MV-4-11 (cell line): ENCODE results near the gene TMEM119.
A peak's percentile ranks its signal among the peaks of the same experiment; 100 is the strongest.

ENCODE experiments used
- DNase-seq: peaks from one replicate; lab custom pipeline; 2025; lab: John Stamatoyannopoulos, UW

The TMEM119 gene

DNA sequence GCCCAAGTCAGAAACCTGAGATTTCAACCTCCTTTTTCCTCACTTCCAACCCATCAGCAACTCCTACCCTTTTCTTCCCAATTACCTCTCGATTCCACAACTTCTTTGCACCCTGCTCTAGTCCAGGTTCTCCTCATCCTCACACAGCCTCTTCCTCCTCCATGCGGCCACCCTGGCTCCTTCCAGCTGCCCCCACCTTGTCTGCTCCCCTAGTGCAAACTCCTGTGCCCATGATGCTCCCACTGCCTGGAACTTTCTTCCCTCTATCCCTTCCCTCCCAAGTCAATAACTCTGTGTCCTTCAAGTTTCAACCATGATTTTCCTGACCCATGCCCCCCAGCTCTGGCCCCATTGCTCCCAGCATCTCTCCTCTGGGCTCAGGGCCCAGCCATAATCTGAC is 18.5 kb upstream of the TMEM119 start:
- DNase-seq = no peak

DNA sequence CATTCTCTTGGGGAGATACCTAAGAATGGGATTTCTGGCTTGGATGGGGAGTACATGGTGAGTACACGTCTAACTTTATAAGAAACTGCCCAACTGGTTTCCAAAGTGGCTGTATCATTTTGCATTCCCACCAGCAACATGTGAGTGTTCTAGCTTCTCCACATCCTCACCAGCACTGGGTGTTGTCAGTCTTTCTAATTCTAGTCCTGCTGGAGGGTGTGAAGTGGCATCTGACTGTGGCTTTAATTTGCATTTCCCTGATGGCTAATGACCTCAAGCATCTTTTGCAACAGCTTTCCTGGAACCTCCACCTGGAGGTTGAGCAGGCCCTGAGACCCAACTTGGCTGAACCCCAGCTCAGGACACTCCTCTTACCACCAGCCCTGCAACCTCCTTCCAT is 18.0 kb upstream of the TMEM119 start:
- no peak for DNase-seq

DNA sequence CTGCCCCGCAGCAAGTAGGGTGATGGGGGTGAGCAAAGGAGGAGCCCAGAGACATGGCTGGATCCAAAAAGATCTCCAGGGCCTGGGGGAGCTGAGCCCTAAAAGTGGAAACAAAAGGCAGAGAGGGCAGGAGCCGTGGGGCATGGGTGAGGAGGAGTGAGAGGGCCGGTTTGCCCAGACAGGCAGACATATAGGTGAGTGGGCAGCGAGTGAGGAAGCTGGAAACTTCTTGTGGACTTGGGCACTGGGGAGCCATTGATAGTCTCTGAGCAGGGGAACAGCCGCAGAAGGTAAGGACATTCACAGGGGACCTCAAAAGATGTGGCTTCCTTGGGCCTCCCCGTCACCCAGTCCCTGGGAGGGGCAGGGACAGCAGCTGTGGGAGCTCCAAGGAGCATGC is 16.8 kb upstream of the TMEM119 start:
- DNase-seq = no peak

DNA sequence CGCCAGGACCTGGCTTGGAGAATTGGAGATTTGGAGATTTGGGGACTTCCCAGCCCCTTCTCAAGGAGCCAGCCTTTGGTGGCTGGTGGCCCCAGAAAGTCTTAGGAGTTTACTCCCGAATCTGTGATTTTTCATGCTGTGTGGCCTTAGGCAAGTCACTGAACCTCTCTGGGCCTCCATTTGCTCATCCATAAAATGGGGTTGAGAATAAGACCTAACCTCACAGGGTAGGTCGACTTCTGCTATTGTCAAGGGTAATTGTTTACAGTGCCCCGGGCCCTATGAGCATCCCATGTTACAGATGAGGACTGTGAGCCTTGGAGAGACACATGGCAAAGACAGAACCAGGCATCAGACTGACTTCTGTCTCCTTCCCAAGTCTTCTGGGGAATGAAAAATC is 16.2 kb upstream of the TMEM119 start:
- DNase-seq = no peak

DNA sequence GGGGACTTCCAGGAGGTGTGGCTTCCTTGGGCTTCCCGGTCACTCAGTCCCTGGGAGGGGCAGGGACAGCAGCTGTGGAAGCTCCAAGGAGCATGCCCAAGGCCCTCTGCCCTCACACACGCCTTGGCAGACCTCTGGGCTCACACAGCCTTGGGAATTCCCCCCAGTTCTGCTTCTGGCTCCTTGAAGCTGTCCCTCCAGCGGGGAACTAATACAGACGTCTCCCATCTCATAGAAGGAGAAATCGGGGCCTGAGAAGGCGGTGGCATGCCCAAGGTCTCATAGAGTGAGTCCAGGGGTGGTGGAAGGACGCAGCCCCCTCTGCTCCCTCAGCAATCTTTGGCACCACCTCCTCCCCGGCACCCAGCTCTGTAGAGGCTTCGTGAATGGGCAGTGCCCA is 15.7 kb upstream of the TMEM119 start:
- DNase-seq = no peak

DNA sequence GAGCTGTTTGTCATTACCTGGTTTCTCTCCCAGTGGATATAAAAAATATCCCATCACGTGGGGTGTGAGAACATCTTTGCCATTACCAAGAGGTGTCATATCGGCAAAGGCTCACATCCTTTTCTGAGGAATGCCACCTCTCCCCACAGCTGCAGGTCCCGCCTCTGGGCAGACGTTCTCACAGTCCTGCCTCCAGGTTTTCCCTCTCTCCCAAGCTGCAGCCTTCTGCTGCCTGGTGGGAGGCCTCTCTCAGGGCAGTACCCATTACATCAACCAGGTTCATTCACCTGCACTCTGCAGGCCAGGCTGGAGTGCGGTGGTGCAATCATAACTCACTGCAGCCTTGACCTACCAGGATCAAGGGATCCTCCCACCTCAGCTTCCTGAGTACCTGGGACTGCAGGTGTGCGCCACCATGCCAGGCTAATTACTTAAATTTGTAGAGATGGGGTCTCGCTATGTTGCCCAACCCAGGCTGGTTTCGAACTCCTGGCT is 15.0 kb upstream of the TMEM119 start:
- no peak for DNase-seq

DNA sequence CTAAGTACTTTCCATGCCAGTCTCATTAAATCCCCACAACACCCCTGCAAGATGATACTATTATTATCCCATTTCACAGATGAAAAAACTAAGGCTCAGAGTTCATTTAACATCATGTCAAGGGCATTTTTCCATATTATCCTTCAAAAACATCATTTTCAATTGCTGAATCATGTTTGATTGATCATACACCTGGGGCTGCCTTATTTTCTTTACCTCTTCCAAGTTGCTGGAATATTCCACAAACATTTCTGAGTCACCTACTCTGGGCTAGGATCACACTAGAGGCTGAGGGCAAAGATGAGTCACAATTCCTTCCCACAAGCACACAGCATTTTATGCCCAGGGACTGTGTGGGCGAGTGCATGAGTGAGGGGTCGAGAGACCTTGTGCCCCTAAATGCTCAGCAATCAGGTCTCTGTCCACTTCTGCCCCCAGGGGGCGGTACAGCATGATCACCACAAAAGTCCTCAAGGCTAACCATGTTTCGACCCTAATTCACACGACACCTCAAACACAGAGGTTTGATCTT is 14.1 kb upstream of the TMEM119 start:
- DNase-seq = peak; percentile 36

DNA sequence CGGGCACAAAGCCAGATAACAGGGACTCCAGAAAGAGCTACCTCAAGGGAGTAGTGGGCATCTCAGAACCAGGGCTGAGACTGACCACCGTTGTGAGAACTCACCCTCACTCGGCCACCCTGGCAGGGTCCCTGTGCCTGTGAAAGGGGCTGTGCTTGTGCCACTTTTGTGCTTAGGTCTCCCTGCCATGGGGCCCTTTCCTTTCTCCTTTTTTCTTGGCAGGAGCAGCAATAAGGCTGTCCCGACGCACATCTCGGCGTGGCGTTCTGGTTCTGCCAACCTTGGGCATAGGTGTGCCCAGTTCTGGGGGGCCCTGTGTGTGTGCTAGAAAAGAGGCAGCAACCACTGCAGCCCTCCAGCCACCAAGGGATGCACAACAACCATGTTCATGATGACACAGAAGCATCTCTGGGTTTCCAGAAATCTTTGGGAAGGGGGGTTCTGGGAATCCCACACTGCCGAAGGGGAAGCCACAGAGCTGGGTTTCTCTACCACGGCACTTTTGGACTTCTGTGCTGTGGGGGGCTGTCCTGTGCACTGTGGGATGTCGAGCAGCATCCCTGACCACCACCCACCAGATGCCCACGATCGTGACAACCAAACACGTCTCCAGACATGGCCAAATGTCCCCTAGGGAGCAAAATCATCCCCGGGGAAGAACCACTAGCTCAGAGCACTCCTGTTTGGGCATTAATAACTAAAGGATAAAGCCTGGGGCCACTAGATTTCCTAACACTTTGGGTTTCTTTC is 13.1 kb upstream of the TMEM119 start:
- DNase-seq = no peak

DNA sequence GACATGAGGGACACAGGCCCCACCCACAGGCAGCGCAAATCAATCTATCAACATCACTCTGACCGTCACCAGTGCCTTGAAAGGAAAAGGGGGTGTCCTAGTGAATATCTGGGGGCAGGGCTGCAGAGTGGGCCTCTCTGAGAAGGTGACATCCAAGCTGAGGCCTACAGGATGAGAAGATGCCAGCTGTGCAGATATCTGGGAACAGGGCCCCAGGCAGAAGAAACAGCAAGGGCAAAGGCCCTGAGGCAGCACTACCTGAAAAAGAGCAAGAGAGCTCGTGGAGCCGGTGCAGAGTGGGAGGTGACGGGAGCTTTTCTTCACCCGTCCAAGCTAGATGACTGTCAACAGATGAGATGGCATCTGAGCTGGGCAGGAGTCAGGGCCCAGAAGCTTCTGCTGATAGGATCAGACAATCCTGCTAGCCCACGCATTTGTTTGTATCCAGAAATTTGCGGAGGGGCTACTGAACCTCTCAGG is 12.5 kb upstream of the TMEM119 start:
- DNase-seq = no peak

DNA sequence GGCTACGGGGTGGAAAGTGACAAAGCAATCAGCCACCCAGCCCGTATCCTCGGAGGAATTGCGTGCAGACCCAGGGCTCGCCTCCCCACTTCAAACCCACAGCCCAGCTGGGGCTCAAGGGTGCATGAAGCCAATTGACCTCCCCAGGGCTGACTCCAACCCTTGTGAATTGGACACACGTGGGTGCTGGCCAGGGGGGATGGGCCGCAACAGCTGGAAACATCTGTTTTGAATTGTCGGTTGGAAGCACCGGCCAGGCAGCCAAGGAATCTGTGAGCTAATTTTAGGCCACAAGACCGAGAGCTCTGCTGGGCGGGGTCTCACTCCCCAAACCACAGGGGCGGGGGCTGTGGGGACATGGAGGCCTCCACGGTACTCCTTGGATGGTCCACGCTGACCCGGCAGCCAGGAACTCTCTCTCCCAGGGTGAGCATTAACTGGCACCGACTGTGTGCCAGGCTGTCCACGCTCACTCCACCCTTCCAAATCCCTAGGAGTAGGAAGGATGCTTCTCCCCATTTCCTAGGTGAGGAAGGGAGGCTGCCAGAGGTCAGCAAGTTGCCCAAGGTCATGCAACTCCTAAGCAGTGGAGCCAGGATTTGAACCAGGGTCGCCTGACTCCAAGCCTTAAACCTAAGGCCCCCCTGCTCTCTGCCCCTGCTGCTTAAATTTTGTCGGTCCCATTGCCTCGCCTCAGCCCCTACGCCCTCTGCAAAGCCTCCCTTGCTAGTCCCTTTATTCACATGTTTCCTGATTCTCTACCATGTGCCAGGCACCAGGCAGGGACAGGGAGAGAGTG is 11.9 kb upstream of the TMEM119 start:
- peak; percentile 14 for DNase-seq

DNA sequence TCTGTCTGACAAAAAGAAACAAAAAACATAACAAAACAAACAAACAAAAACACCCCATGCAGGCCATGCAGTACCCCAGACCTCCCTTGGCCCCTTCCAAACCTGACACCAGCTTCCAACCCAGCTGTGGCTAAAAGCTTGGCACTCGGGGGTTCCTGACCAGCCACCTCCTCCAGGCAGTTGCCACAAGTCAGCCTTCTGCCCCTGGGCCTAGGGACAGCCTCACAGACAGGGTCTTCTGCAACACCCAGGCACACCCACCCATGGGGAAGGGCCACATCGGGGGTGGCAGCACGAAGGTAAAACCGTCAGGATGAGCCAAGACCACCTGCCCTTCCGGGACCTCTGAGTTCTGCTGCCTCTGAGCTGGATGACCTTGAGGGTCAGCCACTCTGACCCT is 10.7 kb upstream of the TMEM119 start:
- no peak for DNase-seq

DNA sequence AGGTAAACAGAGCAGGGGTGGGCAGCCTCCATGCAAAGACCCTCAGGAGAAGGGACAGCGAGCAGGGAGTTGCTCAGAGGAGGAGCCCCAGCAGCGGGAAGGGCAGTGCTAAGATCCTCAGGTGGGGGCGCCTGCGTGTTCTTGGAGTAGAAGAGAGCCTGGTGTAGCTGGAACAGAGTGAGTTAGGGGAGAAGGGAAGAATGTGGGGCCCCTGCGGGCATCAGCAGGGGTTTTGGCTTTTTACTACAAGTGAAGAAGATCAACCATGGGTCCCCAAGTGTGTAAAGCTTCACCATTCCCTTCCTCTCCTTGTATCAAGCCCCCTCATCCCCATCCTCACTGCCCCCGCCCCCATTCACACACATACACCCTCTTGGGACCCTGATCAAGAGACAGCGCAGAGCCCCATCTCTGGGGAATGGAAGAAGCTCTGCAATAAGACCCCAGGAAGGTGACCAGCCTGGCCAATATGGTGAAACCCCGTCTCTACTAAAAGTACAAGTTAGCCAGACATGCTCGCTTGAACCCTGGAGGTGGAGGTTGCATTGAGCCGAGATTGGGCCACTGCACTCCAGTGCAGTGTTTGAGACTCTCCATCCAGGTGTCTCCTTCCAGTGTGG is 10.2 kb upstream of the TMEM119 start:
- DNase-seq = no peak

DNA sequence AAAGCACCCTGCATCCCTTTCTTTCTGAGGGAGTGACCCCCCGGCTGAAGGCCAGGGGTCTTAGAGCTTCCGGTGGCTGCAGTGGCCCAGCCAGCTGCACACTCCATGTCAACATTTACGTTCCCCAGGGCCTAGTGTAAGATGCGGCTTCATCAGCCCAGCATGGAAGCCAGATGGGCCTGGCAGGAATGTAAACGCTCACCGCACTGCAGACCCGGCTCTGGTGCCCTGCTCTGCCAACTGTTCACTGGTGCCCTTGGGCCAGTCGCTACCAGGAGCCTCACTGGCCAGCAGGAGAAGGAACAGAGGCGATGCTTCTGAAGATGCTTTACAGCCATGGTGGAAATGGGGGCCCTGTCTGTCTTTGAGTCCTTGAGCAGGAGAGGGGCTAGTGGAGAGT is 8.6 kb upstream of the TMEM119 start:
- no peak for DNase-seq

DNA sequence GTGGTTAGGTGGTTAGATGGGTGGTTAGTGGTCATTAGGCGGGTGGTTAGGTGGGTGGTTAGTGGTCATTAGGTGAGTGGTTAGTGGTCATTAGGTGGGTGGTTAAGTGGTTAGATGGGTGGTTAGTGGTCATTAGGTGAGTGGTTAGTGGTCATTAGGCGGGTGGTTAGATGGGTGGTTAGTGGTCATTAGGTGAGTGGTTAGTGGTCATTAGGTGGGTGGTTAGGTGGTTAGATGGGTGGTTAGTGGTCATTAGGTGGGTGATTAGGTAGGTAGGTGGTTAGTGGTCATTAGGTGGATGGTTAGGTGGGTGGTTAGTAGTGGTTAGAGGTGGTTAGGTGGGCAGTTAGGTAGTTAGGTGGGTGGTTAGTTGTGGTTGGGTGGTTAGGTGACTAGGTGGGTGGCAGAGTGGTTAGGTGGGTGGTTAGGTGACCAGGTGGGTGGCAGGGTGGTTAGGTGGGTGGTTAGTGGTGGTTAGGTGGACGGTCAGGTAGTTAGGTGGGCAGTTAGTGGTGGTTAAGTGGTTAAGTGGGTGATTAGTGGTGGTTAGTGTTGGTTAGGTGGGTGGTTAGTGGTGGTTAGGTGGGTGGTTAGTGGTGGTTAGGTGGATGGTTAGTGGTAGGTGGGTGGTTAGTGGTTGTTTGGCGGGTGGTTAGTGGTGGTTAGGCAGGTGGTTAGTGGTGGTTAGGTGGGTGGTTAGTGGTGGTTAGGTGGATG is 8.0 kb upstream of the TMEM119 start:
- DNase-seq = no peak

DNA sequence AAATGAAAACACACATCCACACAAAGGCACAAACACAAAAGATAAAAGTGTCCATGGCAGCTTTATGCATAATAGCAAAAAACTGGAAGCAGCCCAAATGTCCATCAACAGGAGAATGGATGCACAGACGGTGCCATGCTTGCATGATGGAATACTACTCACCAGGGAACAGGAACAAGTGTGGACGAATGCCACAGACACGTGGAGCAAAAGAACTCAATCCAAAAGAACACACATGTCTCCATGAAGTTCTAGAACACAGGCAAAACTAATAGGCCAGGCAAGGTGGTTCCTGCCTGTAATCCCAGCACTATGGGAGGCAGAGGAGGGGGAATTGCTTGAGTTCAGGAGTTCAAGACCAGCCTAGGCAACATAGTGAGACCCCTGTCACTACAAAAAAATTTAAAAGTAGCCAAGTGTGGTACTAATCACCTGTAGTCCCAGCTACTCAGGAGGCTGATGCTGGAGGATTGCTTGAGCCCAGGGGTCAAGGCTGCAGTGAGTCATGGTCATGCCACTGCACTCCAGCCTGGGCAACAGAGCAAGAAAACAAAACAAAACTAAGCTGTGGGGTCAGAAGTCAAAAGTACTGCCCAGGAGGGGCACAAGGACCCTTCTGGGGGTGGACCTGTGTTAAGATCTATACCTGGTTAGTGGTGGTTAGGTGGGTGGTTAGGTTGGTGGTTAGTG is 7.3 kb upstream of the TMEM119 start:
- no peak for DNase-seq

DNA sequence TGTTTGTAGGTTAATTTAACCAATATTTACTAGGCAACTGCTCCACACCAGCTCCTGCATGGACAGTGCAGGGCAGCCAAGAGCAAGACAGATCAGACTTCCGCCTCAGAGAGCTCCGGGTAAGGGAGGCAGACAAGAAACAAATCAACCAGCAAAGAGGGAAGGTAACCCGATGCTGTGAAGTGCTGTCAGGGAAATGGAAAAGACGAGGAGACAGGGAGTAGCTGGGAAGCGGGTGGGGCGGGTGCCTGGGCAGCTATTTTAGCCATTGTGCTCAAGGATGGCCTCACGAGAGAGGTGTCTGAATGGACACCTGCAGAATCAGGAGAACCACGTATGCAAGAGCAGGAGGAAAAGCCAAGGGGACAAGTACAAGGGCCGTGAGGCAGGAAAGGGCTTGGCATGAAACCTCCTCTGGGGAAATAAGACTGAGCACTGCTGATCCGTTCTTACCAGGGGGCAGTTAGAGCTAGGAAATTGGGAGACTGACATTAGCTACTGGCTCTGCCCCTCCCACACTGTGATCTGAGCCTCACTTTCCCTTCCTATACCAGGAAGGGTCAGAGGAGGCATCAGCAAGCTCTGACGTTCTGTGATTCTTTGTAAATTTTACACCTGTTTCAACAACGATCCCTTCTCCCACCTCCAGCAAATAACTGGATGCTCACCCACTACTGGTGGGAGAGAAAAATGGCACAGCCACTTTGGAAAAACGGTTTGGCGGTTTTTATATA is 6.5 kb upstream of the TMEM119 start:
- DNase-seq = no peak

DNA sequence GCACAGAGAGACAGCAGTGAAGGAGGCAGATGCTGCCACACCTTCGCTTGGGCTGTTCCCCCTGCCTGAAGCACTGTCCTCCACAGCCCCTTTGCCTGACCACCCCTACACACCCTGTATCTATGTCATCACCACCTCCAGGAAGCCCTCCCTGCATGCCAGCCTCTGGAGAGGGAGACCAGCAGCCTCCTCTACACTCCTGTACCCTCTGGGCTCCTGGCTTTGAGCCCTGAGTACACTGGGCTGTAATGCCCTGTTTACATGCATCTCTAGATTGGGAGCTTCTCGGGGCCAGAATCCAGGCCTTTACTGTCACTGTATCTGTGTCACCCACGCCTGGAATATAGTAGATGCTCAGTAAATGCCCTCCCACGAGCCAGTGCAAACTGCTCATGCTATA is 5.9 kb upstream of the TMEM119 start:
- no peak for DNase-seq

DNA sequence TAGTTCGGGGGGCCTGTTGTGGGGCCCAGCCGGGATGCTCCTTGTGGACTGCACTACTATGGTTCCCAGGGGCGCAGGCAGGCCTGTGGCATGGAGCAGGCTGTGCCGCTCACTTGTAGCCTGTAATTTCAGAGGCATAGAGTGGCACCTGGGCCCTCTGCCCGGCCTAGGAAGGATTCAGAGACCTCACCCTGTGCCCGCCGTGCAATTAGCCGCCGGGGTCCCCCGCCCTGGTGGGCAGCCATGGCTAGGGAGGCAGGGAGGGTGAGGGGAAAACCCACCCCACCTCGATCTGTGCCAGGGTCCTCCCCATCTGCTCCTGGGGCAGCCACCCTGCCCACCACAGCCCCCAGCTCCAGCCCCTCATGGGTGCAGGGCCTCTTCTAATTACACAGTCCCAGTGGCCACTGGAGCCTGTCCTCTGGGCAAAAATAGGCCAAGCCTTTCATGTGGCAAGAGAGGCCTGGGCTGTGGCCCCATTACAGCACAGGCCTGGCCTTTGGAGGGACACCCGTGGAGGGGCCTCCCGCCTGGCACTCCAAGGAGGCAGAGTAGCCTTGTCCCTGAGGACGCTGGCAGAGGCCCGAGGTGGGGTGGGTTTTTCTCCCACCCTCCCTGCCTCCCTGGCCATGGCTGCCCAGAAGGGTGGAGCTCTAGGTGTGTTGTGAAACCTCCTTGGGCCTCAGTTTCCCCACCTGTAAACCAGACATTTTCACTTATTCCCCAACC is 5.3 kb upstream of the TMEM119 start:
- DNase-seq = no peak

DNA sequence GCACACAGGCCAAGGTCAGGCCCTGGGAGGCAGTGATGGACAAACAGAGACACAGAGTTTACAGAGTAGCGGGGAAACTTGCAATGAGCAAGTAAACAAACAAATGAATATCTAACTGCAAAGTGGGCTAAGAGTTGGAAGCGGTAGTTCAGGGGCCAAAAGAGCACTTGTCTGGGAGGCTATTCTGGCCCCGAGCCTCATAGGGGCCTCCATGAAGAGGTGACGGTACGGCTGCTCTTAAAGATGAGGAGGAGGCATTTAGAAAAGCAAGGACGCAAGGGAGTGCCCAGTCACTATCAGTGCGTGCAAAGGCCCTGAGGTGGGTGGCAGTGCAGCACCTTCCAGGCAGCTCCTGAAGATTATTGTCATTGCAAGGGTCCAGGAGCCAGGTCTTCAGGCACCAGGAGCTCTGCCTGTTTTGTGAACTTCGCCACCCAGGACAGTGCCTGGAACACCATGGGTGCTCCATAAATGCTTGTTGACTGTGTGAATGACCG is 4.4 kb upstream of the TMEM119 start:
- DNase-seq = no peak

DNA sequence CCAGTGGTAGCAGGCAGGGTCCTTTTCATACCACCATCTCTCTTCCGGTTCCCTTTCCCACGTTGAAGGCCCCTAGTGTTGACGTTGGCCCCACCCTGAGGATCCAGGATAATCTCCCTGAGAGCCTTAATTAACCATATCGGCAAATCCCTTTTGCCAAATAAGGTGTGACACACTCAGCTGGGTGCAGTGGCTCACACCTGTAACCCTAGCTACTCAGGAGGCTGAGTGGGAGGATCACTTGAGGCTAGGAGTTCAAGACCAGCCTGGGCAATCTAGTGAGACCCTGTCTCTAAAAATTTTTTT is 2.8 kb upstream of the TMEM119 start:
- DNase-seq = no peak
